ENCODE measurements around the gene PTPRD. TPM values are rescaled to one million over a fixed set of nuclear protein-coding genes. Genes with fewer than 3 reads are reported as not detected.
"Not testable (repeated sequence)": the region's sequence is repeated elsewhere in the genome, so short reads cannot be mapped to it uniquely, and the experiment has no call there.

The PTPRD gene
- total RNA-seq, 4 donors from 2014 or later: 0.72 to 8.0 (median 3.0) TPM

DNA sequence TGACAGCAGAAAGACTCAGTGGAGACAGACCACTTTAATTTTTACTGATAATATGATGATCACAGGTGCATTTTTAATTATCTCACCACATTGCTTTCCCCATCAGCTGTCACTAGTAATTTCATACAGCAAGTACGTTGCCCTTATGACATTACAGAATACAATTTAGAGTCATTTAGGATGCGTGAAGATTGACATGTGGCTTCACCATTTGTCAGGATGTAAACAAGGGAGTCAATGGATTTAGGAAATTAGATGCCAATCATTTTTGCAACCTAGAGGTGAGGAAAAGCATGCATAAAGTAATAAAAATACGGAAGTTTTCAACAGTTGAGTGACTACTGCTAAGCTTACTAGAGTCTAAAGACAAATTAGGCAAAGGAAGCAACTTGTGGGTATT is 1129.6 kb downstream of the PTPRD start:
- TF ChIP-seq, protein P1, sequence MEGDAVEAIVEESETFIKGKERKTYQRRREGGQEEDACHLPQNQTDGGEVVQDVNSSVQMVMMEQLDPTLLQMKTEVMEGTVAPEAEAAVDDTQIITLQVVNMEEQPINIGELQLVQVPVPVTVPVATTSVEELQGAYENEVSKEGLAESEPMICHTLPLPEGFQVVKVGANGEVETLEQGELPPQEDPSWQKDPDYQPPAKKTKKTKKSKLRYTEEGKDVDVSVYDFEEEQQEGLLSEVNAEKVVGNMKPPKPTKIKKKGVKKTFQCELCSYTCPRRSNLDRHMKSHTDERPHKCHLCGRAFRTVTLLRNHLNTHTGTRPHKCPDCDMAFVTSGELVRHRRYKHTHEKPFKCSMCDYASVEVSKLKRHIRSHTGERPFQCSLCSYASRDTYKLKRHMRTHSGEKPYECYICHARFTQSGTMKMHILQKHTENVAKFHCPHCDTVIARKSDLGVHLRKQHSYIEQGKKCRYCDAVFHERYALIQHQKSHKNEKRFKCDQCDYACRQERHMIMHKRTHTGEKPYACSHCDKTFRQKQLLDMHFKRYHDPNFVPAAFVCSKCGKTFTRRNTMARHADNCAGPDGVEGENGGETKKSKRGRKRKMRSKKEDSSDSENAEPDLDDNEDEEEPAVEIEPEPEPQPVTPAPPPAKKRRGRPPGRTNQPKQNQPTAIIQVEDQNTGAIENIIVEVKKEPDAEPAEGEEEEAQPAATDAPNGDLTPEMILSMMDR (IDR thresholded peaks at IDR 0.05): no peak
- TF ChIP-seq POLR2A (IDR thresholded peaks at IDR 0.05): no peak

DNA sequence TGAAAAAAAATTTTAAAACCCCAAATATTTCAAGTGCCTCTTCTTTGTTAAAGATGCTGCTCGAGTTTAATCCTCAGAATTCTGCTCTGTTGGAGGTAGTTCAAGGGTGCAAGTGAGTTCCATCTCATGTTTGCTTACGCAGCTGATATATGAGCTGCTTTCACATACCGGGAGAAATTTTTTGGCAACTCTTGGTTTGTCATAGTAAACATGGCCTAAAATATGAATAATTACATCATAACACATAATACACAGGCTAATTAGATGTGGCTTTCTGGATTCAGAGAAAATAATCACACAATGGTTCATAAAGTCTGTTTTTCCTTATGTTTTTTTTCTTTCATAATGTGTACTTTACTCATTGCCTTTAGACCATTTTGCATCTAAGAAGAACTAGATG is 1134.1 kb downstream of the PTPRD start:
- H3K4me3 ChIP-seq (ENCODE audit: low read depth, poor library complexity, severe bottlenecking): no peak overlapping the region
- 55% methylated on average over 3 of the region's 3 CpGs for WGBS, 2 donors
- intact Hi-C loops (cut with DNase I; ENCODE audit: low total_unique reads): no loop called here
- TF ChIP-seq, protein P1 (IDR thresholded peaks at IDR 0.05): no peak
- TF ChIP-seq POLR2A (IDR thresholded peaks at IDR 0.05): no peak
- DNase-seq (ENCODE audit: low spot score in 2 of 2): no peak

More for the DNA sequence above, 1129.6 kb downstream of the PTPRD start:
- 57 to 59% methylated on average over 3 of the region's 3 CpGs for WGBS, 2 donors
- intact Hi-C loops (cut with DNase I; ENCODE audit: low total_unique reads): no loop called here
- no peak overlapping the region for H3K4me3 ChIP-seq (ENCODE audit: low read depth, poor library complexity, severe bottlenecking)
- no peak for DNase-seq (ENCODE audit: low spot score in 2 of 2)

DNA sequence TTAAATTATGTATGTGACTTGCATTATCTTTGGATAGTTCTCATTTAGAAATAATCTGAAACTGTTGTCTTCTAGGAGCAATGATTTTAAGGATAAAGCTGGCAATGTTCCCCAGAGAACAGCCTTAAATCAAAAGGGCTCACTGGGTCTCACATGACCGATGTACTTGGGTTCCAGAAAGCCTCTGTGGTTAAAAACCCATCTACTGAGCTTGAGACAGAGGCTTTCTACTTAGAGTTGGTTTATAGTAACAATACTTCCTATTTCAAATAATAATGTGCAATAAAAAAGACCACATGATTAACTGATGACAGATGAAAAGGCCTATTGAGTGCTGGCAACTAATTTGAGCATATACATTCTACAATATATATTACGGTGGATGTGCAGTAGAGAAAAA is 1143.5 kb downstream of the PTPRD start:
- TF ChIP-seq POLR2A (IDR thresholded peaks at IDR 0.05): no peak
- TF ChIP-seq, protein P1 (IDR thresholded peaks at IDR 0.05): no peak
- intact Hi-C loops (cut with DNase I; ENCODE audit: low total_unique reads): no loop called here
- no peak for DNase-seq (ENCODE audit: low spot score in 2 of 2)
- WGBS, 2 donors: 64 to 66% methylated on average over 2 of the region's 2 CpGs
- no peak overlapping the region for H3K4me3 ChIP-seq (ENCODE audit: low read depth, poor library complexity, severe bottlenecking)

DNA sequence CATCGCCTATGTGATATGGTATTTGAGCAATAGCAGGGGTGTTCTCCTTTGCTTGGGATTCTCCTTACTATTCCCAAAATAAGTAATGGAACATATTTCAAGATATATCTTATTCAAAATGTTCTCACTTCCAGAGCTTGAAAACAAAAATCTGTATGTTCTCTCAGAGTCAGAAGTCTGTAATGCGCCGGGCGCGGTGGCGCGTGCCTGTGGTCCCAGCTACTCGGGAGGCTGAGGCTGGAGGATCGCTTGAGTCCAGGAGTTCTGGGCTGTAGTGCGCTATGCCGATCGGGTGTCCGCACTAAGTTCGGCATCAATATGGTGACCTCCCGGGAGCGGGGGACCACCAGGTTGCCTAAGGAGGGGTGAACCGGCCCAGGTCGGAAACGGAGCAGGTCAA is 1170.9 kb downstream of the PTPRD start:
- intact Hi-C loops (cut with DNase I; ENCODE audit: low total_unique reads): not testable (repeated sequence)

DNA sequence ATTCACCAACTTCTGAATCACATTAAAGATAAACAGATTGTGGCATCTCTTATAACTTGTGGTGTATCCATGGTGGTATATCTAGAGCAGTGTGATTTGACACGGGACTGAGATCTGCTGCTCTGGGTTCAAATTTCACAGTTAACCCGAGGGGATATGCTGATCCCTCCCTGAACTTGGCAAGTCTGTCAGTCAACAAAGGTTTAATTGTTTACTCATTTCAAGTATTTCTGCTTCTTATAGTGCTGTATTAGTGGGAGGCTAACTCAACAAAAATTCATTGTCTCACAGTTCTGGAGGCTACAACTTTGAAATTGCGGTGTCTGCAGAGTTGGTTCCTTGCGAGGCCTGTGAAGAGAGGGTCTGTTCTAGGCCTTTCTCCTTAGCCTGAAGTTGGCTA is 1175.2 kb downstream of the PTPRD start:
- H3K4me3 ChIP-seq (ENCODE audit: low read depth, poor library complexity, severe bottlenecking): no peak overlapping the region
- TF ChIP-seq, protein P1 (IDR thresholded peaks at IDR 0.05): no peak
- no peak for TF ChIP-seq POLR2A (IDR thresholded peaks at IDR 0.05)
- WGBS, 2 donors: 62 to 67% methylated on average over 4 of the region's 4 CpGs
- no peak for DNase-seq (ENCODE audit: low spot score in 2 of 2)
- intact Hi-C loops (cut with DNase I; ENCODE audit: low total_unique reads): no loop called here

More for the DNA sequence above, 1170.9 kb downstream of the PTPRD start:
- WGBS, 2 donors: 93 to 95% methylated on average over 19 of the region's 19 CpGs
- DNase-seq (ENCODE audit: low spot score in 2 of 2); H3K4me3 ChIP-seq (ENCODE audit: low read depth, poor library complexity, severe bottlenecking): not testable (repeated sequence)

DNA sequence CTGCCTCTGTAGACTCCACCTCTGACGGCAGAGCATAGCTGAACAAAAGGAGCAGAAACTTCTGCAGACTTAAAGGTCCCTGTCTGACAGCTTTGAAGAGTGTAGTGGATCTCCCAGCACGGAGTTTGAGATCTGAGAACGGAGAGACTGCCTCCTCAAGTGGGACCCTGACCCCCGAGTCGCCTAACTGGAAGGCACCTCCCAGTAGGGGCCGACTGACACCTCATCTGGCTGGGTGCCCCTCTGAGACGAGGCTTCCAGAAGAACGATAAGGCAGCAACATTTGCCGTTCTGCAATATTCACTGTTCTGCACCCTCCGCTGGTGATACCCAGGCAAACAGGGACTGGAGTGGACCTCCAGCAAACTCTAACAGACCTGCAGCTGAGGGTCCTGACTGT is 1186.3 kb downstream of the PTPRD start:
- DNase-seq (ENCODE audit: low spot score in 2 of 2); H3K4me3 ChIP-seq (ENCODE audit: low read depth, poor library complexity, severe bottlenecking): not testable (repeated sequence)
- 85 to 94% methylated on average over 10 of the region's 10 CpGs for WGBS, 2 donors

DNA sequence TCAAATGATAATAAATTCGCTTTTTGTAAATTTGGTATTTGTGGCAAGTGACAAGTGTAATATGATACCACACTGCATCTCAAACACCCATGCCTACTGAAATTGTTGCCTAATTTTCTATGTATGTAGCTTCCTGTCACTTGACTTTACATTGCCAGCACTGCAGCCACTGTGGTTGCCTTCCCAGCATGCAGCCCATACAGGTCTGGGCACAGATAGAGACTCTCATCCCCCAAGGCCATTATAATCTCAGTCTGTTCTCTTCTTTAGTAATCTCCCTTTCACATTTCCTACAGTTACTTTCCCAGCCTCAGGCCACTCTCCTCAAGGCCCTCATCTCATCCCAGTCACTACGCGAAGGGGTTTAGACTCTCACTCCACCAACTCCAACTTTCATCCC is 1200.6 kb downstream of the PTPRD start:
- no peak for DNase-seq (ENCODE audit: low spot score in 2 of 2)
- 92 to 96% methylated on average over 3 of the region's 3 CpGs for WGBS, 2 donors
- no peak overlapping the region for H3K4me3 ChIP-seq (ENCODE audit: low read depth, poor library complexity, severe bottlenecking)
- TF ChIP-seq, protein P1 (IDR thresholded peaks at IDR 0.05): no peak
- TF ChIP-seq POLR2A (IDR thresholded peaks at IDR 0.05): no peak
- intact Hi-C loops (cut with DNase I; ENCODE audit: low total_unique reads): no loop called here

More for the DNA sequence above, 1186.3 kb downstream of the PTPRD start:
- intact Hi-C loops (cut with DNase I; ENCODE audit: low total_unique reads): not testable (repeated sequence)
